ENCODE measurements around the gene CCDC180.

- TF ChIP-seq CTCF (IDR thresholded peaks at IDR 0.05) (no peak), POLR2A (IDR thresholded peaks at IDR 0.05) (no peak)
Measured at GRCh38 chr9:97284798-97285197, 22.7 kb upstream of the CCDC180 start.

Measured in heart left ventricle (tissue), 13 donors.